Activated naive CD4-positive, alpha-beta T cell treated with Interleukin-2 at 50 U/mL for 16 hours (primary cell): ENCODE results near the gene JCAD.

Experiments used
- DNase-seq: peaks from one replicate; pipeline ENCODE4 v3.0.0-alpha.2; 2020

JCAD gene

DNA sequence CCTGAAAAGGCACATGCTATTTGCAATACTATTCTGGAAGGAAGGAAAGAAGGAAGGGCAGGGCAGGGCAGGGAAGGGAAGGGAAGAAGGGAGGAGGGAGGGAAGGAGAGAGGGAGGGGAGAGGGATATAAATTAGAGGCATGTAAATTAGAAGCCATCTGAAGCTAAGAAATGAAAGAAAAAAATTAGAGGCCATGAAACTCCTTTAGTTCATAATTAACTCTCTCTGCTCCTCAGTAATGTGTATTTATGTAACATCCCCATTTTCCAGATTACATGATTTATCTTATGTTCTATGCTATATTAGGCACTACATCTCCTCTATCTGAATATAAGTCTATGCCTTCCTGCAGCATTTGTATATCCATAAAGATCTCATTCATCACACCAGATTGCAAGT, 12.7 kb upstream of the JCAD start:
- no peak for DNase-seq

DNA sequence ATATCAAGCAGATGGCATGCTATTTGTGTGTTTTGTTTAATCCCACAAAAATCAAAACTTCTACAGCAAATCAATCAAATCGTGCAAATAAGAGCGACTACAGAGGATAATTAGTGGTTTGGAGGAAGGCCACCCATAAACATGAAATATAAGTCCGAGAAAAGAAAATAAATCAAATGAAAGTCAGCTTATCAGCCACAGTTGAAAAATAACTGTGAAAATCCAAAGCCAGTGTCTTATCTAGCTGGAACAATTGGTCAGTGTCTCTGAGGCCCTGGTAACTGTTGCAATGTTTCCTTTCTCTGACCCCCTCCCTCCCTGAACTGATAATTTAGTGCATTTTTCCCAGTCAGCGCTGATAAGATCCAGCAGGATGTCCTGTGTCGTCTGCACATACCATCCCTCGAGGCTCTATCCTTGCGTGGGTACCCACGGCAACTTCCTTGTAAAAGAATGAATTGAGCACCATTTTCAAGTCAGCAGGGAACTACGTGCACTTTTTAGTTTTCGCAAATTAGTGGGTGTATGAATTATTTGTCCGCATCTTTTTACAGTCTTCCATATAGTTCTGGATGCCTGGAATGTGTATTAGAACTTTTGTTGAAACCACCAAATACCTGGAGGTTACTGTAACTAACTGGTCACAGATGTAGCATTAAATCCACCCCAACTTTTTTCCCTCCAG, 10.8 kb upstream of the JCAD start:
- DNase-seq = no peak

DNA sequence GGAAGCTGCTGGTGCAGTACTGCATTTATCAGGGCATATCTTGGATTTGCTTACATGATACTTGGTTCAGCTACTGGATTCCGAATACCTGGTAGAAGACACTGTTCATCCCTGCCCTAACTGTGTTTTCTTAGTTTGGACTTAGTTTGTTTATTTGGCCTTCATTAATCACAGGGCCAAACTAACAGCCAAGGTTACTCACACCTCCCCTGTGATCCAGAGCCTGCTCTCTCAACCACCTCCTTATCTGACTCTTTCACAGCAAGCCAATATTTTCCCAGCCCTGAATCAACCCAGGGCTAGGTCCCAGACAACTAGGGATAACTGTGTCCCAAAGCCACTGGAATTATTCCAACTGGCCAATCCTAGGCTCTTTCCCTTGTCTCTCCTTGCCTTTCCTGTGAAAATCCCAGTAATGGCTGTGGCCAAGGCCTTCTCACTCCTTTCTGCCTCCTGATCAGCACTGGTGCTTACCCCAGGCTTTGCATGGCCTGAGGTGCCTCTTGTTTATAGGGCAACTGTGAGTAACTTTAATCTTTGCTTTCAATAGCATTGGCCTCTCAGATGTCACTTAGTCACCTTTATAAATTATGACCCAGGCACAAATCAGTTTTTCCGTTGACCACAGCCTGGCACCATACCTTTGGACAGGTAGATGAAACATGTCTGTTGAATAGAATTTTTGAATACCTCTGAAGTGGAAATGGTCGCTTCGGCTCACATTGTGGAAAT, 9.3 kb upstream of the JCAD start:
- DNase-seq = no peak

DNA sequence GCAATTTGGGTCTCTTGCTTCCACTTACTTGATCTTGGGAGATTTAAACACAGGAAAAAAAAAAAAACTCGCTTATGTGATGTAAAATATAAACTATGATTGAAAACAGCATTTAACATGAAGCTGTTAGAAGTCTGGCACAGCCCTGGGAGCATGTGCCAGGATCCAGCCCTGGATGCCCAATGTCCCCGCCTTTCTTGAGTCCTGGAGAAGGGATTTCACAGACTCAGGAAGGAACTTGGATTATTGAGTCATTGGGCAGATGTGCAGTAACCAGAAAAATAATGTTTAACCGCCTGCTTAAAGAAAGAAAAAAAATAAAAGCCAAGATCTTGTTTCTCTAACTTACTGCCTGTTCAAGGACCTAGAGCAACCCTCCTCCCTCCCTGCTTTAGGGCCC, 3.7 kb upstream of the JCAD start:
- DNase-seq = no peak

DNA sequence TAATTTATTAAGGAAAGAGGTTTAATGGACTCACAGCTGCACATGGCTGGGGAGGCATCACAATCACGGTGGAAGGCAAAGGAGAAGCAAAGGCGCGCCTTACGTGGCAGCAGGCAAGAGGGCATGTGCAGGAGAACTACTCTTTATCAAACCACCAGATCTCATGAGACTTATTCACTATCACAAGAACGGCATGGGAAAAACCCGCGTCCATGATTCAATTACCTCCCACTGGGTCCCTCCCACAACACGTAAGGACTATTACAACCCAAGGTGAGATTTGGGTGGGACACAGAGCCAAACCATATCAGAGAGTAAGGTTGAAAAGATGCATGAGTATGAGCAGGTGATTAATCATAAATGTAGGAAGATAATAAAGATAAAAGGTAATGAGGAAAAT, 3.2 kb upstream of the JCAD start:
- DNase-seq = no peak

DNA sequence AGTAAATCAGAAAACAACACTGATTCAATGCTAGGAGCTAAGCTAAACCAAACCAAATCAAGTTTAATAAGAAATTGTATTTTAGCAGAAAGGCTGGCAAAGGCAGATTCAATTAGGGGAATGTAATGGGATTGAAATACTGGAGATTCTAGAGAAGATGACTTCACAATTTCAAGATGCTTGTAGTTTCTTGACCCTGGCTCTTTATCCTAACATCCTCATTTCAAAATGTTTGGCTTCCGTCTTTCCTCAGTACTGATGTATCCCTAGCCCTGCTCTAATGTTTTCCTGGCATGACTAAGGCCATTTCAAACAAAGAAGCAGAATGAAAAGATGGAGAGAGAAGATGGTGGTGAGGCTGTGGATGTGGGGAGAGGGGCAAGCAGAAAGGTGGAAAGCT, 2.7 kb upstream of the JCAD start:
- DNase-seq = no peak

DNA sequence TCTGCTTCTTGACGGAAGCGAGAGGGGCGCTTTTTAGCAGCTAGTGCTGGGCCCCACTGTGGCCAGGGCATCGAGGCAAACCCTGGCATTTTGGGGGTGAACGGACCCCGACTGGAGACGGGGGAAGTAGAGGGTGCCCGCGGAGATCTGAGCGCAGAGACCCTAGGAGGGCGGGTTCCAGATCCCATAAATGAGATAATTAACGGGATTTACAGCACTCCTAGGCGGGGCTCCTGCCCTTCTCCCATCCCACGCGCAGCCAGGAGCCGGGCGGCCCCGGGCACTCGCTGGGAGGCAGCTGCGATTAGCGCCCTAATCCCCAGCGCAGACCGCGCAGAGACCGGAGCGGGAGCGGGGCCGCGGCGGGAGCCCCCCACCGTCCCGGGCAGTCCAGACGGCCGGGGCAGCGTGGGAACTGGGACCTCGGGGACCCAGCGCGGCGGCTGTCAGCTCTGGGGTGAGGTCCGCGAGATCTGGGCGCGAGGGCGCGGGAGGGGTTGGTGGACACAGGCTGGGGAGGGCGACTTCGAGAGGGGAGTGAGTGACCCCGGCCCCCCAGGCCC, 735 bp downstream of the JCAD start:
- no peak for DNase-seq

DNA sequence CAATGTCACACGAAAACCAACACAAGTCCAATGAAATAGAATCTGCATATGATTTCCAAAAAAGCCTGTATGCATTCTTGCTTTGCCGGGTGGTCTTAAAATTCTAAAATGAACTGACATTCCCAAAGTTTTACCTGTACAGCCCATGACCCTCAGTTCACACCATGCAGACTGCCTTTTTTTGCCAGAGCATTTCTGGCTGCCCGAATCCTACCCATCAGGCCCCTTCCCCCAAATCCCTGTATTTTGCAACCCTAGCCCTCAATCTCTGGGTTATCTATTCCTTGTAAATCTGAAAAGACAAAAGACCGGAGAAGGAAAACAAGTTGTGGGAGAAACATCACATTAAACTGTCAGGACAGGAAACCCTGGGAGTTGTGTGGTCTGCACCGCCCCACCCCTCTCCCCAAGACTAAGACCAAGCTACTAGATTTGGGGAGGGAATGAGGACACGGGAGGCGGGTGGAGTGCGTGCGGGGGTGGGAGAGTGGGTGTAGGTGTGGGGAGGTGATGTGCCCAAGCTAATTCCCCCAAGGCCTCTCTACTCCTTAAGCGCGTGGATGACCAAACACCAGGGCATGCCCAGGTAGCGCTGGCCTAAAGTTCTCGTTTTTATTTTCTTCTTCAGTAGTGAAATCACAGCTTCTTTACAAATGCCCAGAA, 1.4 kb downstream of the JCAD start:
- DNase-seq = no peak

DNA sequence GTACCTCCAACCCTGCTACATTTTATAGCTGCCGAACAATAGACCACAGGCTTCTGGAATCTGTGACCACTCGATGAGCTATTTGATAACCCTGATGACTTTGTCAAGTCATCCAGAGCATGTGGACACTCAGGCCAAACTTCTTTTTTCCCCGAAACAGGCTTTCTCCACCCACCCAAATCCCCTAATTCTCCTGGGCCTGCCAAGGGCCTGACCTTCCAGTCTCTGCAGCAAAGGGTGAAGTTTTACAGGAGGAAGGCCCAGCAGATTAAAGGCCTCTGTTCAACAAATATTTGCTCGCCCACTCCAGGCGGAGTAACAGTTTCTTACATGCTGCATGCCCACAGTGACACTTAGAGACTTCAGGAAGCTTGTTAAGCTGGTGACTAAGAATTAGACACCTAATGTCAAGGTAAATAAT, 2.0 kb downstream of the JCAD start:
- no peak for DNase-seq

DNA sequence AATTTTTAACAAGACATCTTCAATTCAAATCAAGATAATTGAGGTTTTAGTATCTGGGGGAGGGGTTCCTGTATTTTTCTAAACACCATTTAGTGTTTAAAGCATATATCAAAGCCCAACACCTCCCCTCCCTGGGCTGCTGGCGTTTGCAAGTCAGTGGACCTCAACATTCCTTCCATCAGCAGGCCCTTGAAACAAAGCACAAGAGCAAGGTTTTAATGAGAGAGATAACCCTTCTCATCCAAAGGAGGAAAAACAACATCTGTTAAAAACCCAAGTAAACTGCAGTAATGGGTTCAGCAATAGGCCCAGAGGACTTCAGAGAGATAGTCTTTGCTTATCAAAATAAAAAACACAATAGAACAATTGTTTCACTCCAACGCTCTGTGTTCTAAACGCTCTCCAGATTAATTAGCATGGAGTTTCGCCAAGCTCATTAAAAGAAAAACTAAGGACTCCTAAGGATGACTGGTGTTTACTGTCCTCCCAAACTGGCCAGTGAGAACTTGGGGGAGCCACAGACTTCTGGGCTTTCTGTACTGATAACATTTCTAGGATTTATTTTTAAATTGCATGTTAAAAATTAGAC, 2.5 kb downstream of the JCAD start:
- DNase-seq = no peak

DNA sequence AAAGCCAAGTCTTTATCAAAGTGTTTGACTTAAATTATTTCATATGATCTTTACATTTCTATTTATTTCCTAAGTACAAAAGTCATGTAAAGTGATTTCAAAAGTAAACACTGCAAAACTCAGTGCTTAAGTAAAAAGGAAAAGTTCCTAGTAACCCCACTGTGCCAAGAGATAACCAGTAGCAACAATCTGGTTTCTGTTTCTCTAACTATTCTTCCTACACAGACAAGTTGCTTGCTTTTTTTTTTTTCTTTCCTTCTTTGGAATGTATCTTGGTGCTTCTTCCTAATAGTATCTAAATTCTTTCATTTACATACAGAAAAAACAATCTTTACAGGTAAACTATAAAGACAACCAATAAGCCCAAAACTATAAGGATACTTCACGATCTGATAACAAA, 3.1 kb downstream of the JCAD start:
- no peak for DNase-seq

DNA sequence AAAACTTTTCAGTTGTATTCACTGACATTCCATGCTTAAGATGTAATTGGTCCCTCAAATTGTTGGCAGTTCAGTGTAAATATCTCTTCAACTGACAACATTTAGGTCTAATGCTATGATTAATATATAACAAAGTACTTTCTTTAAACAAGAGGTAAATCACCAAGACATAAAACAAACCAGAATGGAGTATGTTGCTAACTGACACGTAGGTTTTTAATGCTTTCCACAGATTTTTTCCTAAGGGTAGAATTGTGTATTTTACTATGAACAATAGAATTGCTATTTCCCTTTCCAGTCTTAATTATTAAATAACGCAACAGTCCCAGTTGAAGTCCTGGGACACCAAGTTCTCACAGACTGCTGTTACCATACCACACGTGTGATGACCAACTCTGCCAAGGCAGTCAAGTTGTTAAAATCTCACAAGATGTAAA, 4.1 kb downstream of the JCAD start:
- DNase-seq = no peak

DNA sequence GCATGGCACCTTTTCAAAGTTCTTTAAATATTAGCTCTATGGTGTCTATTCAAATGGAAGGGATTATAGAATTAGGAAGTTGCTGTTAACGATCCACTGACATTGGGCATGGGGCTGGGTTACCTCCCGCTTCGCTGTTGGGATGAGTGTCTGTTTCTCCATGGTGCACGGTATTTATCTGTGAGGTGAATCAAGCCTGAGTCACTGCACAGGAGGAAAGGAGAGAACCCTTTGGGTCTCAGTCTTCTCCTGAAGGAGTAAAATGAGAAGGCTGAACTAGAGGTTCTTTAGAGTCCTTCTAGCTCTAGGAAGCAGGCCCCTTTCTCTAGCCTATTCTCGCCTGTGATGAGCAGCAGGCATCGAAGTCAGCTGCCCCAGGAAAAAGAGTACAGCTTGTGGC, 7.3 kb downstream of the JCAD start:
- DNase-seq = no peak

DNA sequence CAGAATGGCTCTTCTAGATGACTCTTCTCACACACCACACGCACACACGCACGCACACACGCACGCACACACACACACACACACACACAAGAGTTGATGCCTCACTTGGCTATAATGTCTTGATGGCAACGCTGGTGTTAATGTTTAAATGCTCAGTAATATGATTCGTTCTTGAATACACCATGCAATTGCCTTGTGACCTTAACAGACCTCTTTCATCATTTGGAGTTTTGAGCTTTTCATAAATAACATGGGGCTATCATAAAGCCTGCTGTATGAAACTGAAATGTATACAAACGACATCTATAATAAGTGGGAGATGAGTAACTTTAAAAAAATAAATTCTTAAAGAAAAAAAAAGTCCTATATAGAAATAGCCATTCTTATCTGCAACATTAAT, 8.2 kb downstream of the JCAD start:
- DNase-seq = no peak

DNA sequence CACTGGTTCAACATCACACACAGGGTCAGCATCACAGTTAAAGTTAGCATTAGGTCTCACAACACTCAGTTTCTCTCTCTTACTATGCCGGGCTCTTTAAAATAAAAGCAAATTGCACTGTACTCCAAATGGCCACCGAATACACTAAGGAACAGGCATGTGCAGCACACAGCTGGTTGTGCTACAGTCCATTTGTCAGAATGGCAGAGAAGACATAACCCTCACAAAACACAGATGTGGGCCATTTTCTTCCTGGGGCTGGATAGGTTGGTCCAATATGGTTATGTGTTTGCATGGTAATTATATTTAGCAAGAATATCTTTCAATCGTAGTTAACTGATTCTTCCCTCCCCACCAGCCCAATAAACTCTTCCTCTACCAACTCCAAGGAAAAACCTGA, 9.0 kb downstream of the JCAD start:
- DNase-seq = no peak

DNA sequence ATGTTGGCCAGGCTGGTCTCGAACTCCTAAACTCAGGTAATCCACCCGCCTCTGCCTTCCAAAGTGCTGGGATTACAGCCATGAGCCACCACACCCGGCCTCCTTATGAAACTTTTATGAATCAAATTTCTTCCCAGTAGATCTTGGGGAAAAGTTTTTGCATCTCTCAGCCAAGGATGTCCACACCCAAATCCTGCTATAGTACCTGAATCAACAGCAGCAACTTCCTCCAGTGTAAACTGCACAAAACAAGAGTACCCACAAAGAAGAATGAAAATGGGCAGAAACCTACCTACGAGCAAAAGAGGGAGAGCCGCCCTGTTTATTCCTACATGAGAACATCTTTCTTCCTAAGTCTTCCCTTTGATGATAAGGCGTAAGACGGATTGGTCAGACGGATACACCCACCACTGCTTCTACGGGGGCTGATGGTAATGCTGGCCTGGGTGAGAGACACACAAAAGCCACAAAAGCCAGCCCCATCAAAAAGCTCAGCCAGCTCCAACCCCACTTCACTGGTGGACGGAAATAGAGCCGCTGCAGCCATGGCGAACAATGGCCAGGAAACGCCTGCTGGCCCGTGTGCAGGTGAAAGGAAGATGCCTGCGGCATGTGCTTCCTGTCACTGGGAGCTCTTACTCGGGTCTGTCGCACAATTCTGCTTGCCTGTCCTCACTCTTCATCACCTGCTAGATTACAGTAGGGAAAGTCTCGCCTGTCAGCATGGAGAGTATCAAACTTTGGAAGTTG, 10.4 kb downstream of the JCAD start:
- DNase-seq = no peak

DNA sequence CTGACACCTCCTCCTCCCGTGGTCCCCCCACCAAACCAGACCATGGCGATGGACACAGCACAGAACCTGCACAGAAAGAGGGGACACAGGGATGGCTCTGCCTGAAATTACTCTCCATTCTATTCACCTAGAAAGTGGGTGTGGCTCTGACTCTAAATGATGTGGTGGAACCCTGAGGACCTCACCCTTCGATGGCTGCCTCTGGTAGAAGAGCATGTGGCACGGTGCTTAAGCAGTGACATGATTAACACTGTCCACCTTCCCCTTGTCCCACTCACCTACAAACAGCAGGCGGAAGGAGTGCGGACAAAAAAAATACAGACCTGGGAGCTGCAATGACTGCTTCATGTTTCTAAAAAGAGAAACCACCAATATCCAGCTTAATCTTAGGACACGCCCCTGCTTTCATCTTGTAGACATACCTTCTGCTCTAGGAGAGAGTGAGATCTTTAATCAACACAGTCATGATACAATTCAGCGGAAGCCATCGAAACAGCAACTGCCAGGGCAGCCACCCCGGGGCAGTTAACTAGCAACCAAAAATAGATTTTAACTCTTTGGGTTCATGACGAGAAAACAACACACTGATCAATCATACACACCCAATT, 11.4 kb downstream of the JCAD start:
- no peak for DNase-seq

DNA sequence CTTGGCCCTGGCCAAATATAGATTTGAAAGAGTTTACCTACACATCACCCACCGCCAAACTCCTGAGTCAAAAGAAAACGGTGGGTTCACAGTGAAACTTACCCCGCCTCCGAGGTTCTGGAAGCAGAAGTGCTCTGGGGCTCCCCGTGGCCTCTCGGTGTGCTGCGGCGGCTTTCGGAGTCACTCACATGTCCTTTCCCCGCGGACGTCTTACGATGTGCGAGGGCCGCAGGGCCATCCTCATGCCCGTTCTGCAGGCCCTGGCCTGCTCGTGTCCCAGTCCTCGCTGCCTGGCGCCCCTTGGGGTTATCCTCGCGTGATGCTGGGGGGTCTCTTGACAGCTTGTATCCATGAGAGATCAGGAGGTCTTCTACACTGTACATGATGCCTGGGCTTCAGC, 12.0 kb downstream of the JCAD start:
- no peak for DNase-seq

DNA sequence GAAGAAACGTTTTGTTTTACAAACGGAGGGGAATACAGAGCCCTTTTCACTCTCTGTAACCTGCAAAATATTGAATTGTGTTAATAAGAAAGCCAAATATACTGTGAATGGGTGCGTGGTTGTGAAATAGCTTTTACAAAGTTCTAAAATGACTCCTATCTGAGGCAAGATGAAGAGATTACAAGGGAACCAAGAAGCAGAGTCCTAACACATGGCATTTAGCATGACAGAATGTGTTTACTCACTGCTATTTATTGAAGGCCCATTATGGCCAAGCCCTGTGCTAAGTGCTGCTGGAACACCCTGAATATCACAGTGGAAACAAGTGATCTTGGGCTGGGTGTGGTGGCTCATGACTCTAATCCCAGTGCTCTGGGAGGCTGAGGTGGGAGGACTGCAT, 12.9 kb downstream of the JCAD start:
- no peak for DNase-seq

DNA sequence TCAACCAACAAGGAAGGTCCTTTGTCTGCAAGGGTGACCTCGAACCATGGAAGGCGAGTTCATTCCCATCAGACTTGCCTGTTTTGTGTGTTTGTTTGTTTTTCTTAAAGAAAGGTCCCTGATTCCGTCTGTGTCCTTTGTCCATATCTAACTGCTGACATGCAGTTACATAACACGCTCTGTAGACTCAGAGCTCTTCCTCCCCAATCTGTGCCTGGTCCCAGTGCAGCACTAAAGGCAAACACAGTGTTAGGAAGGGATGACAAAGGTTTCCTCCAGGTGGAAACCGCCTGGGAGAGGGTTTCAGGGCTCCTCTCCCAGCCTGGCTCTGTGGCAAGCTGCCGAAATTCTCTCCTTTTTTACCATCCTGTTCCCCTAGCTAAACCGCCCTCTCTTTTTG, 13.4 kb downstream of the JCAD start:
- DNase-seq = no peak

DNA sequence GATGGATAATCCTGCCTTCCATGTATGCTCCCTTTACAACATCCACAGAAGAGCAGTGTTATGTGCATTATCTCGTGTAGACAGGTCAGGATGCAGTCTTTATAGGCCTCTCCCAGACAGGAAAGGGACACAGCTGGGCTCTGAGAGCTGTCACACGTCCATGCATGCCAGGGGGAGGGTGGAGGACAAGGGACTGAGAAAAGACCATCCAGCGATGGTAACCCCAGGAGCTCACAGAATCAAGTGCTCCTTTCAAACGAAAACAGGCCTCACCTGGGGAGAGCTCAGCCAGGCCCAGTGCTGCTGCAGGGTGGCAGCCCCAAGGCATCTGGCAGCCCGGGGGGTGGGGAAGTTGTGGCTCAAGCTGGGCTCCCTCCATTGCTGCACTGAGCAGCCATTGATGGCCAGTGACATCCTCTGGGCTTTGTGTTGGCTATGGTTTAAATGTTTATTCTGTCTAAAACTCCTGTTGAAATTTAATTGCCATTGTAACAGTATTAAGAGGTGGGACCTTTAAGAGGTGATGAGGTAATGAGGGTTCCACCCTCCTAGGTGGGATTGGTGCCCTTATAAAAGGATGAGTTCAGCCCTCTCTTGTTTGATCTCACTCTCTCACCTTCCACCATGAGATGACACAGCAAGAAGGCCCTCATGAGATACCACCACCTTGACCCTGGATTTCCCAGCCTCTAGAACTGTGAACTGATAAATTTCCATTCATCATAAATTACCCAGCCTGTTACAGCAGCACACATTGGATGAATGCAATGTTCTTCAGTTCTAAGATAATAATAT, 15.7 kb downstream of the JCAD start:
- no peak for DNase-seq

DNA sequence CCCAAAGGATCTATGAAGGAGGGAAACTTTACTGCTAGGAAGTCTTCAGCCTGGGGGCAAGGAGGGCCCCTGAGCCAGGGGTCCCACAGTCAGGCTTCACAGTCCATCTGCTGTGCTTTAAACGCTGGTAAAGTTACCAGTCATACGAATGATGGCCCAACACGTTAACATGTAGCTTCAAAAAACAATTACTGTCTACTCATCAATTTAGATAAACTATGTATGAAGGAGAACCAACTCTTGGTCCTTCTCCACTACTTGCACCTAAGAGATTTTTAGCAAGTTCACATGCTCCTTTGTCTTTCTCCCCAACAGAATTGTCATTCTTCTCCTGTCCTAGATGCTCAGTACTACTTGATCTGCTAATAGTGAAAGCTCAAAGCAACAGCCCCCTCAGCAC, 16.6 kb downstream of the JCAD start:
- no peak for DNase-seq
